ENCODE measurements around the gene RFX2.

- no peak for TF ChIP-seq POLR2A (IDR thresholded peaks at IDR 0.05)
- TF ChIP-seq CTCF (IDR thresholded peaks at IDR 0.05): no peak
Observed at GRCh38 chr19:6044056-6044805, 66.1 kb downstream of the RFX2 start.

Measured in right lobe of liver (tissue), 4 donors.